NCI-H82 treated with DMSO at 0.1 percent for 48 hours (cell line): ENCODE data around the gene ATXN7L1.

Source experiments
- DNase-seq: peaks from one replicate; lab custom pipeline; 2025; ENCODE audit not compliant: unreplicated experiment; lab: John Stamatoyannopoulos, UW

ATXN7L1 gene

GRCh38 chr7:105756367-105756766 is 120.0 kb downstream of the ATXN7L1 start:
- DNase-seq: no peak

GRCh38 chr7:105752671-105753275 is 123.6 kb downstream of the ATXN7L1 start:
- DNase-seq: no peak

GRCh38 chr7:105751054-105751453 is 125.3 kb downstream of the ATXN7L1 start:
- DNase-seq: no peak

GRCh38 chr7:105748701-105749100 is 127.7 kb downstream of the ATXN7L1 start:
- no peak for DNase-seq

- DNase-seq: no peak
Observed at GRCh38 chr7:105745681-105746330, 130.6 kb downstream of the ATXN7L1 start.

- no peak for DNase-seq
Observed at GRCh38 chr7:105744258-105744657, 132.1 kb downstream of the ATXN7L1 start.

- no peak for DNase-seq
Observed at GRCh38 chr7:105743351-105744090, 132.9 kb downstream of the ATXN7L1 start.

- DNase-seq: no peak
Observed at GRCh38 chr7:105742787-105743186, 133.6 kb downstream of the ATXN7L1 start.

- DNase-seq: no peak
Observed at GRCh38 chr7:105741982-105742381, 134.4 kb downstream of the ATXN7L1 start.

GRCh38 chr7:105738133-105738532 is 138.3 kb downstream of the ATXN7L1 start:
- DNase-seq: no peak

GRCh38 chr7:105734233-105734632 is 142.2 kb downstream of the ATXN7L1 start:
- DNase-seq: no peak

- no peak for DNase-seq
Observed at GRCh38 chr7:105731042-105731441, 145.4 kb downstream of the ATXN7L1 start.

GRCh38 chr7:105728028-105728427 is 148.4 kb downstream of the ATXN7L1 start:
- DNase-seq: no peak

- DNase-seq: no peak
Observed at GRCh38 chr7:105724688-105725087, 151.7 kb downstream of the ATXN7L1 start.

- DNase-seq: peak; percentile 65
Observed at GRCh38 chr7:105723572-105723971, 152.8 kb downstream of the ATXN7L1 start.

- DNase-seq: no peak
Observed at GRCh38 chr7:105721571-105722104, 154.8 kb downstream of the ATXN7L1 start.

GRCh38 chr7:105719919-105720318 is 156.5 kb downstream of the ATXN7L1 start:
- no peak for DNase-seq

- no peak for DNase-seq
Observed at GRCh38 chr7:105719395-105719794, 157.0 kb downstream of the ATXN7L1 start.

- no peak for DNase-seq
Observed at GRCh38 chr7:105718511-105718925, 157.9 kb downstream of the ATXN7L1 start.

GRCh38 chr7:105715528-105715927 is 160.9 kb downstream of the ATXN7L1 start:
- DNase-seq: no peak

GRCh38 chr7:105713488-105714465 is 162.6 kb downstream of the ATXN7L1 start:
- no peak for DNase-seq
